ENCODE data around the gene SPTSSB. TPM values are rescaled to one million over a fixed set of nuclear protein-coding genes. Genes with fewer than 3 reads are reported as not detected.

Gene SPTSSB
- total RNA-seq (2022; extraction: Qiagen RNA extraction; ENCODE audit: low read depth), result not detected in 5 replicates

DNA sequence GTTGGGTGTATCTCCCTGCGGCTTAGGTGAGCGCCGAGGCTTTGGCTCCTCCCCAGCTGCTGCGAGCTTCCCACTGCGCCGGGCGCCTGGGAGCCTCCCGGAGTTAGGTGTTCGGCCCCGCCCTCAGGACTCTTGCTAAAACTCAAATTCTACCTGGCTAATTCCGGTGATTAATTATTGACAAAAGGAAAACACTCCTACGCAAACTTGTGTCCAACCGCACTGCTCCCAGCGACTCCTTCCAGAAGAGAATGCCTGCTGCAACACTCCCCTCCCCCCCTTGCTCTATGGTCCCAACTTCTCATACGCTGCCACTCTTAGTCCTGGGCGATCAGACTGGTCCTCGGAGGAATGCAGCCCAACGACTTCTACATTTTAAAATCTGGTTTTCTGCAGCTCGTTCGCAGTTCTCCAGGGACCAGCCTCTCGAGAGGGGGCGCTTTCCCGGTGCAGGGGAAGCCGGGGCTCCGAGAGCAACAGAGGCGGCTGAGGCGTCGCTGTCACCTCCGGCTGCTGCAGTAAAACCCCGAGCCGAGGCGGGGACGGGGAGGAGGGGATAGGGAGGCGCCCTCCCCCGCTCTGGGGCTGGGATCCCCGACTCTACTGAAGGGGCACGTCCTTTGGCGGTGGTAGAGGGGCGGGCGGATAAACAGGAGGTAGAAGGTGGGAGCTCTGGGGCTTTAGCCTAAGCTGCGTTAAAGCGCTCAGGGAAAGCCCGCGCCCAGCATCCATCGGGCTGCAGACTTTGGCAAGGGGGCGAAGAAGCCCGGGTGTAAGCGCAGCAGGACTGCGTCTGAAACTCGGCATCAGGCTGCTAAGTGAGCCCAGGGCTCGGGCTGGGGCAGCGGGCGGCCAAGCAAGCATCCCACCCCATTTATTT, at the start of gene SPTSSB:
SPTSSB (minus strand) TSS at position 77 of the 880 bp plus-strand sequence. CDS start 25,194 bp downstream, outside the sequence.

Other genes starting within 250 kb of the SPTSSB start
- 41.5 to 68.7 TPM (median 45.8 TPM) in 5 replicates for gene NMD3, start 150.2 kb downstream of the SPTSSB start, total RNA-seq (2022; extraction: Qiagen RNA extraction; ENCODE audit: low read depth)
- gene OTOL1, start 125.3 kb upstream of the SPTSSB start, total RNA-seq (2022; extraction: Qiagen RNA extraction; ENCODE audit: low read depth), result not detected in 5 replicates

All from A549 treated with CpdA at 1 μM for 4 hours (cell line).